Activated naive CD8-positive, alpha-beta T cell treated with anti-CD3 and anti-CD28 coated beads, Interleukin-2, amount 10 ng/mL, durations not matched to agents 7 days and 5 days (primary cell): ENCODE results near the gene CEACAM16. TPM values are rescaled to one million over a fixed set of nuclear protein-coding genes. Genes with fewer than 3 reads are reported as not detected.
A peak's percentile ranks its signal among the peaks of the same experiment; 100 is the strongest.

ENCODE experiments used
- ATAC-seq: fragments of 150-1000 bp; cut with Tn5 transposase; one replicate; pipeline ENCODE4 v1.10.0; 2021; ENCODE audit warnings: low read depth, moderate library complexity
- POLR2A ChIA-PET: fragments of 350-600 bp; sonication (Branson Sonifier 250); formaldehyde crosslinking; loops from one replicate; lab custom pipeline; 2021; ENCODE audit warnings: antibody characterized with exemption; lab: Charles Lee
- DNase-seq: peaks from one replicate; pipeline ENCODE4 v3.0.0; 2021
- H3K27ac Mint-ChIP-seq: one replicate; pipeline ENCODE4 v1.8.0; 2022; ENCODE audit warnings: mild to moderate bottlenecking, mixed read lengths
- H3K27me3 Mint-ChIP-seq: one replicate; pipeline ENCODE4 v1.8.0; 2022; ENCODE audit warnings: mild to moderate bottlenecking, moderate library complexity, mixed read lengths
- H3K36me3 Mint-ChIP-seq: one replicate; pipeline ENCODE4 v1.8.0; 2021; ENCODE audit warnings: mild to moderate bottlenecking, mixed read lengths
- H3K4me1 Mint-ChIP-seq: one replicate; pipeline ENCODE4 v1.8.0; 2021; ENCODE audit warnings: mixed read lengths
- H3K4me3 Mint-ChIP-seq: one replicate; pipeline ENCODE4 v1.8.0; 2022; ENCODE audit warnings: mild to moderate bottlenecking, moderate library complexity, mixed read lengths
- H3K9me3 Mint-ChIP-seq: one replicate; pipeline ENCODE4 v1.8.0; 2021; ENCODE audit warnings: mixed read lengths
- total RNA-seq, 2 experiments: library from RNA; stranded (reverse); gene quantifications; one replicate each; pipeline ENCODE4 v1.2.3, GENCODE V29; 2021

The CEACAM16 gene
- total RNA-seq, 2 experiments from 2014 or later: not detected

- Mint-ChIP-seq H3K27me3 (peaks cover 8% of the 10 kb centered on the region), H3K4me1 (peaks cover 13% of the 10 kb centered on the region), H3K9me3 (no peaks in the 10 kb centered on the region), H3K36me3 (no peaks in the 10 kb centered on the region), H3K4me3 (no peak overlapping the region), H3K27ac (no peak overlapping the region)
- no peak for ATAC-seq
- DNase-seq: no peak
- POLR2A ChIA-PET: interaction anchor here (1.1 to 1.4 kb wide), 2 partner anchors 12 to 28 kb away, joined by 3 to 4 read pairs; no protein-coding TSS in a partner anchor
Measured at GRCh38 chr19:44742330-44743061, 43.5 kb downstream of the CEACAM16 start.

GRCh38 chr19:44744871-44745332 is 46.0 kb downstream of the CEACAM16 start:
- ATAC-seq: no peak
- no peak overlapping the region for H3K27ac Mint-ChIP-seq
- peaks cover 6% of the 10 kb centered on the region for H3K27me3 Mint-ChIP-seq
- H3K36me3 Mint-ChIP-seq: peaks cover 5% of the 10 kb centered on the region
- POLR2A ChIA-PET: interaction anchor here (0.5 to 2.1 kb wide), 4 partner anchors 9 to 26 kb away, joined by 3 to 6 read pairs (median 4); no protein-coding TSS in a partner anchor
- no peak for DNase-seq
- H3K4me3 Mint-ChIP-seq: no peak overlapping the region
- H3K4me1 Mint-ChIP-seq: peaks cover 22% of the 10 kb centered on the region
- no peaks in the 10 kb centered on the region for H3K9me3 Mint-ChIP-seq

- Mint-ChIP-seq H3K9me3 (no peaks in the 10 kb centered on the region), H3K4me1 (peaks cover 22% of the 10 kb centered on the region), H3K4me3 (no peak overlapping the region), H3K36me3 (peaks cover 6% of the 10 kb centered on the region), H3K27ac (peak overlapping the region; percentile 30), H3K27me3 (peaks cover 6% of the 10 kb centered on the region)
- no peak for ATAC-seq
- POLR2A ChIA-PET: interaction anchor here (0.5 to 2.1 kb wide), 3 partner anchors 16 to 25 kb away, joined by 3 to 6 read pairs (median 4); no protein-coding TSS in a partner anchor
- DNase-seq: no peak
Measured at GRCh38 chr19:44745341-44745831, 46.4 kb downstream of the CEACAM16 start.

DNA sequence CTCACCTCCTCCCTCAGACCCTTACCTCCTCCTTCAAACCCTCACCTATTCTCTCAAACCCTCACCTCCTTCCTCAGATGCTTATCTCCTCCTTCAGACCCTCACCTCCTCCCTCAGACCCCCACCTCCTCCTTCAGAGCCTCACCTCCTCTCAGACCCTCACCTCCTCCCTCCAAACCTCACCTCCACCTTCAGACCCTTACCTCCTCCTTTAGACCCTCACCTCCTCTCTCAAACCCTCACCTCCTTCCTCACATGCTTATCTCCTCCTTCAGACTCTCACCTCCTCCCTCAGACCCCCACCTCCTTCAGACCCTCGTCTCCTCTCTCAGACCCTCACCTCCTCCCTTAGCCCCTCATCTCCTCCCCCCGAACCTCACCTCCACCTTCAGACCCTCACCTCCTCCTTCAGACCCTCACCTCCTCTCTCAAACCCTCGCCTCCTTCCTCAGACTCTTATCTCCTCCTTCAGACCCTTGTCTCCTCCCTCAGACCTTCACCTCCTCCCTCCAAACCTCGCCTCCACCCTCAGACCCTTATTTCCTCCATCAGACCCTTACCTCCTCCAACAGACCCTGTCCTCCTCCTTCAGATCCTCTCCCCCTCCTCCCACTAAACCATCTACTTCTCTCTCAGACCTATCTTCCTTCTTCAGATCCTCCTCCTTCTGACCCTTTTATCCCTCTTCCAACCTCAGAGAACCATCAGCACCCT is 47.1 kb downstream of the CEACAM16 start:
- Mint-ChIP-seq H3K36me3 (peaks cover 9% of the 10 kb centered on the region), H3K27me3 (peaks cover 6% of the 10 kb centered on the region), H3K4me3 (peak overlapping the region; percentile 25), H3K9me3 (no peaks in the 10 kb centered on the region), H3K27ac (peak overlapping the region; percentile 59), H3K4me1 (peaks cover 29% of the 10 kb centered on the region)
- POLR2A ChIA-PET: no interaction called here
- no peak for DNase-seq
- no peak for ATAC-seq

- POLR2A ChIA-PET: no interaction called here
- no peaks in the 10 kb centered on the region for H3K9me3 Mint-ChIP-seq
- ATAC-seq: no peak
- peaks cover 34% of the 10 kb centered on the region for H3K4me1 Mint-ChIP-seq
- H3K4me3 Mint-ChIP-seq: peak overlapping the region; percentile 25
- no peak for DNase-seq
- peaks cover 14% of the 10 kb centered on the region for H3K36me3 Mint-ChIP-seq
- peaks cover 6% of the 10 kb centered on the region for H3K27me3 Mint-ChIP-seq
- H3K27ac Mint-ChIP-seq: peak overlapping the region; percentile 59
Measured at GRCh38 chr19:44746616-44746945, 47.6 kb downstream of the CEACAM16 start.

GRCh38 chr19:44746946-44747738 is 48.2 kb downstream of the CEACAM16 start:
- ATAC-seq (peak; percentile 72), DNase-seq (peak; percentile 91)
- peaks cover 19% of the 10 kb centered on the region for H3K36me3 Mint-ChIP-seq
- H3K4me1 Mint-ChIP-seq: peaks cover 38% of the 10 kb centered on the region
- H3K9me3 Mint-ChIP-seq: no peaks in the 10 kb centered on the region
- H3K27ac Mint-ChIP-seq: peak overlapping the region; percentile 95
- H3K4me3 Mint-ChIP-seq: peak overlapping the region; percentile 89
- peaks cover 6% of the 10 kb centered on the region for H3K27me3 Mint-ChIP-seq
- POLR2A ChIA-PET: no interaction called here

DNA sequence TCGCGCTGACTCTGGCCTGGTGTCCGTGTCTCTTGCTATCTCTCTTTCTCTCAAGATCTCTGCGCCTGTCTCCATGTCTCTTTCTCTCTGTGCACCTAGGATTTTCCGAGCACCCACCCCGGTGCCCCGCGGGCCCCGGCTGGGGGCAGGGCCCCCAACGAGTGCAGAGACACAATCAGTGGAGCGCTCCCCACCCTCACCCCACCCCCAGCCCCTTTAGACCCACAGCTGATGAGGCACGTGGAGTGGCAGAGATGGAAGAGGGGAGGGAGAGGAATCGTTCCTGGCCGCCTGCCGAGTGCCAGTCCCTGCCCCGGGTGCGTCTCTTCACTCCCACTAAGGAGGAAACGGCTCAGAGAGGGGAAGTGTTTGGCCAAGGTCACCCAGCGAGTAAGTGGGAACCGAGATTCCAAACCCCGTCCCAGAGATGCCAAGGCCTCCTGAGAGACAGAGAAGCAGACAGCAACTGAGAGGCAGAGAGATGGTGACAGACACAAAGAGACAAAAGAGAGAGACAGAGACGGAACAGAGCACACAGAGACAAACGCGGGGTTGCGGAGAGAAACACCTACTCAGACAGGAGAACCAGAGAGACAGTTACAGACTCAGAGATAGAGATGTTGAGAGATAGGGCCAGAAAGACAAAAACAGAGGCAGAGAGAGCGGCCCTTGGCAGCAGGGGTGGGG is 48.9 kb downstream of the CEACAM16 start:
- no peak for DNase-seq
- POLR2A ChIA-PET: no interaction called here

DNA sequence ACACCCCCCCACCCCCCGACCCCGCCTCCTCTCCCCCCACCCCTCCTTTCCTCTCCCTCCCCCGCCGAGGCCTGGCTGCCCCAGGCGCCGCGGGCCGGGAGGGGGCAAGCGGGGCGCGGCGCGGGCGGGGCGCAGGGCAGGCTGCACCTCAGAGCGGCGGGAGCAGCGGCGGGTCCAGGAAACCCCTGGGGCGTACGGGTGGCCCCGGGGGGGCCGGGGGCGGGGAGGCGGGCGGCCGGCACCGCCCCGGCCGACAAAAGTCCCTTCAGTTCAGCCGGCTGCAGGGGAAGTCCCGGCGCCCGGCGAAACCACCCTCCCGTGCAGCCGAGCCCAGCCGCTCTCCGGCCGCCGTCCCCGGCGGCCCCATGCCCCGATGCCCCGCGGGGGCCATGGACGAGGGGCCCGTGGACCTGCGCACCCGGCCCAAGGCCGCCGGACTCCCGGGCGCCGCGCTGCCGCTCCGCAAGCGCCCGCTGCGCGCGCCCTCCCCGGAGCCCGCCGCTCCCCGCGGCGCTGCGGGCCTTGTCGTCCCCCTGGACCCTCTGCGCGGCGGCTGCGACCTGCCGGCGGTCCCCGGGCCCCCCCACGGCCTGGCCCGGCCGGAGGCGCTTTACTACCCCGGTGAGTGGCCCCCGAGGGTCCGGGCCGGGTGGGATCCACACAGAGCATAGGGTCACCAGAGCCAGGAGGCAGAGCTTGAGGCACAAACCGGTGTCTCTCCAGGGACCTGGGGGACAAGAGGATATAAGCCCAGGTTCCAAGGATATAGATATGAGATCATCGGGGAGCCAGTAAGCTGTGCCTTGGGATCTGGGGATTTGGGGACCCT is 49.7 kb downstream of the CEACAM16 start, which contains the start of gene BCL3:
TSS of gene BCL3 (plus strand) at position 283 of the 829 bp plus-strand sequence. CDS start at position 366, 83 bp downstream.
- Mint-ChIP-seq H3K27me3 (peaks cover 6% of the 10 kb centered on the region), H3K4me1 (peaks cover 50% of the 10 kb centered on the region), H3K27ac (peak within 1 kb of the TSS; percentile 95), H3K4me3 (peak within 1 kb of the TSS; percentile 89), H3K9me3 (no peaks in the 10 kb centered on the region), H3K36me3 (peaks cover 27% of the 10 kb centered on the region)
- POLR2A ChIA-PET: interaction anchor here (0.8 to 1.5 kb wide), 3 partner anchors 12 to 25 kb away, joined by 3 to 12 read pairs (median 3); no protein-coding TSS in a partner anchor
- DNase-seq: peak; percentile 83
- peak; percentile 49 for ATAC-seq

More for the DNA sequence above, 48.9 kb downstream of the CEACAM16 start:
- peaks cover 6% of the 10 kb centered on the region for H3K27me3 Mint-ChIP-seq
- peak overlapping the region; percentile 89 for H3K4me3 Mint-ChIP-seq
- peaks cover 46% of the 10 kb centered on the region for H3K4me1 Mint-ChIP-seq
- H3K9me3 Mint-ChIP-seq: no peaks in the 10 kb centered on the region
- peaks cover 26% of the 10 kb centered on the region for H3K36me3 Mint-ChIP-seq
- peak; percentile 44 for ATAC-seq
- peak overlapping the region; percentile 95 for H3K27ac Mint-ChIP-seq

- peaks cover 27% of the 10 kb centered on the region for H3K36me3 Mint-ChIP-seq
- H3K9me3 Mint-ChIP-seq: no peaks in the 10 kb centered on the region
- peaks cover 6% of the 10 kb centered on the region for H3K27me3 Mint-ChIP-seq
- no peak for DNase-seq
- peak overlapping the region; percentile 89 for H3K27ac Mint-ChIP-seq
- ATAC-seq: no peak
- H3K4me3 Mint-ChIP-seq: peak overlapping the region; percentile 88
- POLR2A ChIA-PET: interaction anchor here (0.8 to 1.5 kb wide), 3 partner anchors 12 to 25 kb away, joined by 3 to 12 read pairs (median 3); no protein-coding TSS in a partner anchor
- H3K4me1 Mint-ChIP-seq: peaks cover 55% of the 10 kb centered on the region
Measured at GRCh38 chr19:44749292-44749691, 50.3 kb downstream of the CEACAM16 start.

DNA sequence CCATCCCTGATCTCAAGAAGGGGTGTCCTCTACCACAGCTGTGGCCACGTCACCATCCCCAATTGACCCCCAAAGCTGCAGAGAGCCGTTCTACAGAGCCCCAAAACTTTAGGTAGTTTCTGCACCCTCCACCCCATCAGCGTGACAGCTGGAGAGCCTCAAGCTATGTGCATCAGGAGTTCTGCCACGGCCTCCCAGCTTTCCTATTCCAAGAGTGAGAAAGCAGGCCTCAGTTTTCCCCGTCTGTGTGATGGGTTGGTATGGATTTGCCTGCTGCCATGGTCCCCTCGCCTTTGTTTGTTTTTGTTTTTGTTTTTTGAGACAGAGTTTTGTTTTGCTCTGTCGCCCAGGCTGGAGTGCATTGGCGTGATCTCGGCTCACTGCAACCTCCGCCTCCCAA is 51.0 kb downstream of the CEACAM16 start:
- Mint-ChIP-seq H3K36me3 (peaks cover 31% of the 10 kb centered on the region), H3K4me3 (peak overlapping the region; percentile 88), H3K9me3 (no peaks in the 10 kb centered on the region), H3K27me3 (peaks cover 6% of the 10 kb centered on the region), H3K27ac (peak overlapping the region; percentile 47), H3K4me1 (peaks cover 59% of the 10 kb centered on the region)
- DNase-seq (no peak), ATAC-seq (no peak)
- POLR2A ChIA-PET: interaction anchor here (0.6 to 1.5 kb wide), 3 partner anchors 21 to 974 kb away, joined by 3 to 12 read pairs (median 5); no protein-coding TSS in a partner anchor

DNA sequence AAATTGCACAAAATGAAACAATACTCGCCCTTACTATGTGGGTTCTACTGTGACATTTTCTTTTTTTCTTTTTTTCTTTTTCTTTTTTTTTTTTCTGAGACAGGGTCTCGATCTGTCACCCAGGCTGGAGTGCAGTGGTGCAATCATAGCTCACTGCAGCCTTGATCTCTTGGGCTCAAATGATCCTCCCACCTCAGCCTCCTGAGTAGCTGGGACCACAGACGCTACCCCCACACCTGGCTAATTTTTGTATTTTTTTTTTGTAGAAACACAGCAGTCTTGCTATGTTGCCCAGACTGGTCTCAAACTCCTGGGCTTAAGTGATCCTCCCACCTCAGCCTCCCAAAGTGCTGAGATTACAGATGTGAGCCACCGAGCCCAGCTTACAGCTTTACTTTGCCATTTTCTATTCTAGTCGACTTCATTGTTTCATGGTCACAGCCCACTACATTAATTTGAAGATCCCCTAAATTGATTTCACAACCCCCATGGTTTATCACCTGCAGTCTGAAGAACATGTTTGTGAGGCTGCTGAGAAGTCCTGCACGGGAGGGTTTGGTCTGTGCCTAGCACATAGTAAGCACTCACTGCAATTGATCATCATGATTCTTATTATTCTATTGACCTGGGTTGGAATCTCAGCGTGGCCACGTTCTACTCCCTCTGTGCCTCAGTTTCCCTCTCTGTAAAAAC is 53.3 kb downstream of the CEACAM16 start:
- ATAC-seq (no peak), DNase-seq (no peak)
- Mint-ChIP-seq H3K27me3 (no peaks in the 10 kb centered on the region), H3K4me1 (peaks cover 61% of the 10 kb centered on the region), H3K4me3 (peak overlapping the region; percentile 88), H3K36me3 (peaks cover 36% of the 10 kb centered on the region), H3K9me3 (no peaks in the 10 kb centered on the region), H3K27ac (peak overlapping the region; percentile 97)
- POLR2A ChIA-PET: interaction anchor here (0.8 to 2.8 kb wide), 3 partner anchors 15 to 27 kb away, joined by 3 to 27 read pairs (median 6); no protein-coding TSS in a partner anchor
